H1 (cell line): Measurements from ENCODE around the gene GIT1. TPM values are rescaled to one million over a fixed set of nuclear protein-coding genes. Genes with fewer than 3 reads are reported as not detected.

Source experiments
- CTCF ChIA-PET: fragments of 300-600 bp; sonication (Branson Sonifier 250); formaldehyde crosslinking; loops from one replicate; lab custom pipeline; 2021; ENCODE audit not compliant: partially characterized antibody; lab: Charles Lee
- POLR2A ChIA-PET: fragments of 300-600 bp; sonication (Branson Sonifier 250); formaldehyde crosslinking; loops from one replicate; lab custom pipeline; 2021; ENCODE audit warnings: inconsistent platforms; ENCODE audit not compliant: partially characterized antibody; lab: Charles Lee
- DNase-seq, 2 experiments: peaks; one replicate each; pipeline versions ENCODE4 v3.0.0 to v3.0.0-alpha.2; 2010 to 2022; ENCODE audit warnings: low spot score in 2 of 2, low read depth in 1 of 2, mixed read lengths in 1 of 2
- FAIRE-seq: peaks from 2 replicates; lab custom pipeline; 2011; peaks lifted over from hg19 to GRCh38; lab: Jason Lieb, UNC
- H2AFZ ChIP-seq: 2 replicates; pipeline ENCODE4 v1.8.1; 2012; ENCODE audit warnings: low read length, inconsistent platforms
- H2AK5ac ChIP-seq: 2 replicates; pipeline ENCODE4 v1.6.1; 2013; ENCODE audit warnings: low read depth, low read length
- H2BK120ac ChIP-seq: replicated peaks from 2 replicates; pipeline ENCODE3; 2013; ENCODE audit warnings: low read depth, low read length, inconsistent platforms
- H2BK12ac ChIP-seq: 2 replicates; pipeline ENCODE4 v1.6.1; 2013; ENCODE audit warnings: low read depth, low read length
- H2BK15ac ChIP-seq: 2 replicates; pipeline ENCODE4 v1.6.1; 2013; ENCODE audit warnings: low read length
- H2BK20ac ChIP-seq: 2 replicates; pipeline ENCODE4 v1.6.1; 2013; ENCODE audit warnings: low read length
- H2BK5ac ChIP-seq: 2 replicates; pipeline ENCODE4 v1.6.1; 2013; ENCODE audit warnings: low read depth, low read length
- H3K14ac ChIP-seq: 2 replicates; pipeline ENCODE4 v1.6.1; 2013; ENCODE audit warnings: inconsistent platforms; ENCODE audit not compliant: insufficient read length
- H3K18ac ChIP-seq: 2 replicates; pipeline ENCODE4 v1.6.1; 2013; ENCODE audit warnings: low read length; ENCODE audit errors: extremely low read depth
- H3K23ac ChIP-seq: 2 replicates; pipeline ENCODE4 v1.6.1; 2013; ENCODE audit warnings: inconsistent platforms; ENCODE audit not compliant: insufficient read length
- H3K23me2 ChIP-seq: 2 replicates; pipeline ENCODE4 v1.6.1; 2013; ENCODE audit warnings: low read depth, low read length
- H3K27ac ChIP-seq: 2 replicates; pipeline ENCODE4 v1.6.1; 2011; ENCODE audit warnings: low read depth, low read length, inconsistent platforms
- H3K27me3 ChIP-seq, 4 experiments: replicated peaks in 1 of 4; 1 replicate in 1 of 4; 2 replicates in 3 of 4; pipeline versions ENCODE4 v1.6.1 to v1.8.1; 2011 to 2013; ENCODE audit warnings: low read length in 3 of 4, mild to moderate bottlenecking in 3 of 4, inconsistent platforms in 2 of 4, mixed read lengths in 2 of 4, moderate library complexity in 1 of 4; ENCODE audit not compliant: control insufficient read depth in 3 of 4, insufficient read depth in 3 of 4; ENCODE audit errors: extremely low read depth in 1 of 4
- H3K36me3 ChIP-seq, 4 experiments: 2 replicates each; pipeline versions ENCODE4 v1.6.1 to v1.8.1; 2011 to 2013; ENCODE audit warnings: mild to moderate bottlenecking in 4 of 4, low read length in 3 of 4, moderate library complexity in 2 of 4, control low read depth in 1 of 4, inconsistent platforms in 1 of 4; ENCODE audit not compliant: insufficient read depth in 4 of 4, control insufficient read depth in 2 of 4
- H3K4ac ChIP-seq: replicated peaks from 2 replicates; pipeline ENCODE3; 2013; ENCODE audit warnings: low read length, low read depth, mixed read lengths, inconsistent platforms; ENCODE audit not compliant: insufficient read length
- H3K4me1 ChIP-seq, 4 experiments: replicated peaks in 1 of 4; 1 replicate in 1 of 4; 2 replicates in 3 of 4; pipeline versions ENCODE4 v1.6.1 to v1.8.1; 2011 to 2013; ENCODE audit warnings: low read length in 3 of 4, inconsistent platforms in 2 of 4, mixed read lengths in 1 of 4; ENCODE audit not compliant: insufficient read depth in 4 of 4, control insufficient read depth in 3 of 4
- H3K4me2 ChIP-seq, 2 experiments: 2 replicates each; pipeline versions ENCODE4 v1.6.1 to v1.8.1; 2011 to 2013; ENCODE audit warnings: low read depth in 2 of 2, low read length in 2 of 2, control low read depth in 1 of 2, inconsistent platforms in 1 of 2, mild to moderate bottlenecking in 1 of 2; ENCODE audit not compliant: insufficient read depth in 1 of 2
- H3K4me3 ChIP-seq, 4 experiments: fragments of 200-600, 300-600 bp in 1 of 4; sonication (generic), shearing (Covaris generic), sonication (Bioruptor Twin) in 1 of 4; 2 replicates each; pipeline versions ENCODE4 v1.5.1 to v1.8.1; 2011 to 2016; ENCODE audit warnings: low read length in 4 of 4, low read depth in 3 of 4, control low read depth in 2 of 4, inconsistent platforms in 2 of 4, mild to moderate bottlenecking in 2 of 4, mixed read lengths in 1 of 4, moderate library complexity in 1 of 4; ENCODE audit not compliant: insufficient read depth in 2 of 4; ENCODE audit errors: extremely low read depth in 1 of 4
- H3K56ac ChIP-seq: replicated peaks from 2 replicates; pipeline ENCODE3; 2013; ENCODE audit warnings: low read depth, mild to moderate bottlenecking, mixed read lengths, low read length, inconsistent platforms; ENCODE audit not compliant: insufficient read length
- H3K79me1 ChIP-seq: 2 replicates; pipeline ENCODE4 v1.6.1; 2013; ENCODE audit warnings: low read depth, low read length, control low read depth
- H3K79me2 ChIP-seq, 2 experiments: 2 replicates each; pipeline versions ENCODE4 v1.6.1 to v1.8.1; 2012 to 2013; ENCODE audit warnings: low read length in 2 of 2, mild to moderate bottlenecking in 2 of 2, inconsistent platforms in 1 of 2; ENCODE audit not compliant: insufficient read depth in 2 of 2, control insufficient read depth in 1 of 2
- H3K9ac ChIP-seq, 4 experiments: replicated peaks in 1 of 4; 1 replicate in 1 of 4; 2 replicates in 3 of 4; pipeline versions ENCODE4 v1.6.1 to v1.8.1; 2011 to 2013; ENCODE audit warnings: low read depth in 3 of 4, low read length in 3 of 4, control low read depth in 2 of 4, mild to moderate bottlenecking in 2 of 4, moderate library complexity in 2 of 4, inconsistent platforms in 1 of 4; ENCODE audit errors: extremely low read depth in 1 of 4
- H3K9me3 ChIP-seq, 2 experiments: 2 replicates each; pipeline versions ENCODE4 v1.6.1 to v1.8.1; 2012 to 2013; ENCODE audit warnings: mild to moderate bottlenecking in 2 of 2, moderate library complexity in 2 of 2, control low read depth in 1 of 2, inconsistent platforms in 1 of 2, low read depth in 1 of 2, low read length in 1 of 2, mixed read lengths in 1 of 2; ENCODE audit not compliant: insufficient read depth in 2 of 2
- H4K20me1 ChIP-seq, 2 experiments: replicated peaks in 1 of 2; 2 replicates each; pipeline versions ENCODE3 to v1.8.1; 2011 to 2013; ENCODE audit warnings: inconsistent platforms in 2 of 2, low read length in 2 of 2, mild to moderate bottlenecking in 1 of 2; ENCODE audit not compliant: insufficient read depth in 2 of 2, control insufficient read depth in 1 of 2
- H4K5ac ChIP-seq: 2 replicates; pipeline ENCODE4 v1.6.1; 2013; ENCODE audit warnings: low read length, low read depth, mixed read lengths, inconsistent platforms; ENCODE audit not compliant: insufficient read length
- H4K8ac ChIP-seq: 2 replicates; pipeline ENCODE4 v1.8.0; 2013; ENCODE audit warnings: mild to moderate bottlenecking, moderate library complexity, low read length, inconsistent platforms; ENCODE audit not compliant: insufficient read depth; ENCODE audit errors: extremely low read depth
- H4K91ac ChIP-seq: replicated peaks from 2 replicates; pipeline ENCODE3; 2013; ENCODE audit warnings: low read length, mixed read lengths, inconsistent platforms; ENCODE audit not compliant: insufficient read length
- CHD2 ChIP-seq: IDR thresholded peaks from 2 replicates; pipeline ENCODE4 v1.6.1; 2012; ENCODE audit warnings: low read length, improper control_type of control experiment
- CTBP2 ChIP-seq: IDR thresholded peaks from 2 replicates; pipeline ENCODE4 v1.7.0; 2011; ENCODE audit warnings: borderline replicate concordance, mild to moderate bottlenecking, moderate library complexity, mixed read lengths, low read length; ENCODE audit not compliant: insufficient read depth, insufficient read length
- JUND ChIP-seq: IDR thresholded peaks from 2 replicates; pipeline ENCODE4 v1.6.1; 2011; ENCODE audit warnings: mild to moderate bottlenecking, improper control_type of control experiment, low read length
- KDM5A ChIP-seq: fragments of 200-600 bp; IDR thresholded peaks from 2 replicates; pipeline ENCODE4 v1.7.1; 2012; ENCODE audit warnings: mild to moderate bottlenecking, low read length, inconsistent platforms, mixed read lengths
- NANOG ChIP-seq: IDR thresholded peaks from 2 replicates; pipeline ENCODE4 v1.6.1; 2011; ENCODE audit warnings: low read length, low read depth, mild to moderate bottlenecking, inconsistent platforms; ENCODE audit not compliant: insufficient read depth, poor library complexity, severe bottlenecking
- POU5F1 ChIP-seq: IDR thresholded peaks from 2 replicates; pipeline ENCODE4 v1.6.1; 2011; ENCODE audit warnings: low read depth, mild to moderate bottlenecking, low read length, moderate library complexity
- RAD21 ChIP-seq, 2 experiments: IDR thresholded peaks in 1 of 2; conservative IDR thresholded peaks in 1 of 2; 2 replicates each; pipeline ENCODE4 v1.6.1; 2011; ENCODE audit warnings: low read depth in 2 of 2, low read length in 2 of 2, improper control_type of control experiment in 1 of 2, inconsistent platforms in 1 of 2, mild to moderate bottlenecking in 1 of 2, moderate library complexity in 1 of 2
- SIX5 ChIP-seq: IDR thresholded peaks from 2 replicates; pipeline ENCODE4 v1.6.1; 2011; ENCODE audit warnings: mild to moderate bottlenecking, low read depth, low read length
- SUZ12 ChIP-seq: fragments of 200-600 bp; sonication (generic); IDR thresholded peaks from 2 replicates; pipeline ENCODE4 v1.6.1; 2012; ENCODE audit warnings: mild to moderate bottlenecking, inconsistent platforms, low read length, moderate library complexity, mixed read lengths
- ZNF274 ChIP-seq: IDR thresholded peaks from 2 replicates; pipeline ENCODE4 v1.7.0; 2012; ENCODE audit warnings: low read length, borderline replicate concordance; ENCODE audit errors: extremely low read depth
- WGBS, 2 experiments: shearing (Covaris generic) in 1 of 2; methylation state at CpG; one replicate each; pipeline versions ENCODE4 v1.1.6 to v1.1.7; 2013 to 2015; ENCODE audit warnings: low lambda C conversion rate in 2 of 2, mixed read lengths in 2 of 2, inconsistent platforms in 1 of 2, low coverage in 1 of 2, missing lambda C conversion rate in 1 of 2; ENCODE audit not compliant: insufficient replicate concordance in 2 of 2, insufficient coverage in 1 of 2, insufficient read length in 1 of 2; ENCODE audit errors: extremely low coverage in 1 of 2, missing lambda C conversion rate in 1 of 2; 5-methylcytosine and 5-hydroxymethylcytosine counted together
- polyA plus RNA-seq, 7 experiments: library from polyadenylated mRNA; depleted of rRNA in 3 of 7; stranded (reverse) in 5 of 7; unstranded in 2 of 7; fragments of >200 nt in 5 of 7; fragments of 200-250 nt in 2 of 7; gene quantifications; 1 replicate in 5 of 7; 2 replicates in 1 of 7; 4 replicates in 1 of 7; pipeline versions ENCODE4 v1.2.1 to v1.2.3, GENCODE V29; 2011 to 2013; ENCODE audit warnings: missing spikeins in 2 of 7, mixed read lengths in 2 of 7
- total RNA-seq: library from RNA; stranded (reverse); fragmentation: NEBNext Ultra II Directional; extraction: Animal tissue kit (Norgen Biotek cat#: 25700); gene quantifications from 2 replicates; pipeline ENCODE4 v1.2.1, GENCODE V29; 2021

Gene GIT1
- total and polyA plus RNA-seq, 2 of the 8 experiments (the other 6 are each of a cell fraction or from before 2014, with no cell fraction given), result 62.4 to 63.0 TPM

- FAIRE-seq (no peak), DNase-seq (peak in 1 of 2 experiments; percentile 100)
- Histone ChIP-seq H3K56ac (peak overlapping the region; percentile 18), H3K36me3 (no peaks in the 10 kb centered on the region), H2BK12ac (peak overlapping the region; percentile 83; the same call in 1 of the 2 replicates), H4K5ac (peak overlapping the region; percentile 25), H3K79me2 (peaks cover 0 to 39% of the 10 kb centered on the region in 2 experiments; a peak in 2 of 4 replicates), H3K4me2 (peak overlapping the region; percentile 80 to 93), H4K20me1 (peaks cover 9 to 29% of the 10 kb centered on the region in 2 experiments), H3K27me3 (peaks cover 0 to 6% (median 5%) of the 10 kb centered on the region in 4 experiments; a peak in 2 of 7 replicates), H2BK5ac (peak overlapping the region; percentile 75; the same call in 1 of the 2 replicates), H3K27ac (no peak overlapping the region), H4K91ac (no peak overlapping the region), H3K9me3 (no peaks in the 10 kb centered on the region), H2BK15ac (no peak overlapping the region), H3K18ac (peak overlapping the region; percentile 93; the same call in 1 of the 2 replicates), H3K23me2 (peaks cover 38% of the 10 kb centered on the region), H4K8ac (no peak overlapping the region), H2AK5ac (no peak overlapping the region), H3K4ac (no peak overlapping the region), H3K23ac (no peak overlapping the region), H3K9ac (peak overlapping the region in 2 of 4 experiments; percentile 28 to 31; a peak in 2 of 7 replicates), H3K79me1 (peaks cover 11% of the 10 kb centered on the region), H3K14ac (no peak overlapping the region), H2BK20ac (no peak overlapping the region), H3K4me3 (peak overlapping the region; percentile 56 to 76 (median 64)), H3K4me1 (peaks cover 1 to 56% (median 39%) of the 10 kb centered on the region in 4 experiments), H2BK120ac (no peak overlapping the region), H2AFZ (peak overlapping the region; percentile 77; the same call in 1 of the 2 replicates)
- WGBS, 2 experiments, result 6% methylated on average over 25 of the region's 25 CpGs; no CpG with 5 or more reads in 1 of the 2 experiments
- CTCF ChIA-PET, result interaction anchor here (0.6 to 5.0 kb wide), 16 partner anchors 14 to 1016 kb away, joined by 3 to 167 read pairs (median 4); partner anchors contain the start of genes CORO6 and TP53I13
- POLR2A ChIA-PET, result interaction anchor here (0.7 to 3.6 kb wide), 14 partner anchors 11 to 336 kb away, joined by 3 to 30 read pairs (median 6); partner anchors contain the start of genes NUFIP2, TAOK1 and TP53I13
- TF ChIP-seq KDM5A, result no peak
- no peak for TF ChIP-seq ZNF274
- TF ChIP-seq RAD21 (IDR thresholded peaks at IDR 0.05 in 1 of 2, conservative IDR thresholded peaks at IDR 0.05 in 1 of 2; ENCODE audit: low read depth in 2 of 2, low read length in 2 of 2), result peak; percentile 87 to 92
- TF ChIP-seq SIX5, result no peak
- peak; percentile 35; the same call in 1 of the 2 replicates for TF ChIP-seq JUND
- TF ChIP-seq CTBP2, result no peak
- no peak for TF ChIP-seq NANOG
- TF ChIP-seq POU5F1, result no peak
- 0 out of 2 replicates have a peak, but pooled peaks have one; percentile 13 for TF ChIP-seq CHD2
- no peak for TF ChIP-seq SUZ12
These were observed 2.5 kb upstream of the GIT1 start for GRCh38 chr17:29591737-29592608.
